H1 (cell line): Measurements from ENCODE around the gene FITM1. TPM values are rescaled to one million over a fixed set of nuclear protein-coding genes. Genes with fewer than 3 reads are reported as not detected.

Source experiments
- CTCF ChIA-PET: fragments of 300-600 bp; sonication (Branson Sonifier 250); formaldehyde crosslinking; loops from one replicate; lab custom pipeline; 2021; ENCODE audit not compliant: partially characterized antibody; lab: Charles Lee
- POLR2A ChIA-PET: fragments of 300-600 bp; sonication (Branson Sonifier 250); formaldehyde crosslinking; loops from one replicate; lab custom pipeline; 2021; ENCODE audit warnings: inconsistent platforms; ENCODE audit not compliant: partially characterized antibody; lab: Charles Lee
- DNase-seq, 2 experiments: peaks; one replicate each; pipeline versions ENCODE4 v3.0.0 to v3.0.0-alpha.2; 2010 to 2022; ENCODE audit warnings: low spot score in 2 of 2, low read depth in 1 of 2, mixed read lengths in 1 of 2
- FAIRE-seq: peaks from 2 replicates; lab custom pipeline; 2011; peaks lifted over from hg19 to GRCh38; lab: Jason Lieb, UNC
- H2AFZ ChIP-seq: 2 replicates; pipeline ENCODE4 v1.8.1; 2012; ENCODE audit warnings: low read length, inconsistent platforms
- H2AK5ac ChIP-seq: 2 replicates; pipeline ENCODE4 v1.6.1; 2013; ENCODE audit warnings: low read depth, low read length
- H2BK120ac ChIP-seq: replicated peaks from 2 replicates; pipeline ENCODE3; 2013; ENCODE audit warnings: low read depth, low read length, inconsistent platforms
- H2BK12ac ChIP-seq: 2 replicates; pipeline ENCODE4 v1.6.1; 2013; ENCODE audit warnings: low read depth, low read length
- H2BK15ac ChIP-seq: 2 replicates; pipeline ENCODE4 v1.6.1; 2013; ENCODE audit warnings: low read length
- H2BK20ac ChIP-seq: 2 replicates; pipeline ENCODE4 v1.6.1; 2013; ENCODE audit warnings: low read length
- H2BK5ac ChIP-seq: 2 replicates; pipeline ENCODE4 v1.6.1; 2013; ENCODE audit warnings: low read depth, low read length
- H3K14ac ChIP-seq: 2 replicates; pipeline ENCODE4 v1.6.1; 2013; ENCODE audit warnings: inconsistent platforms; ENCODE audit not compliant: insufficient read length
- H3K18ac ChIP-seq: 2 replicates; pipeline ENCODE4 v1.6.1; 2013; ENCODE audit warnings: low read length; ENCODE audit errors: extremely low read depth
- H3K23ac ChIP-seq: 2 replicates; pipeline ENCODE4 v1.6.1; 2013; ENCODE audit warnings: inconsistent platforms; ENCODE audit not compliant: insufficient read length
- H3K23me2 ChIP-seq: 2 replicates; pipeline ENCODE4 v1.6.1; 2013; ENCODE audit warnings: low read depth, low read length
- H3K27ac ChIP-seq: 2 replicates; pipeline ENCODE4 v1.6.1; 2011; ENCODE audit warnings: low read depth, low read length, inconsistent platforms
- H3K27me3 ChIP-seq, 4 experiments: replicated peaks in 1 of 4; 1 replicate in 1 of 4; 2 replicates in 3 of 4; pipeline versions ENCODE4 v1.6.1 to v1.8.1; 2011 to 2013; ENCODE audit warnings: low read length in 3 of 4, mild to moderate bottlenecking in 3 of 4, inconsistent platforms in 2 of 4, mixed read lengths in 2 of 4, moderate library complexity in 1 of 4; ENCODE audit not compliant: control insufficient read depth in 3 of 4, insufficient read depth in 3 of 4; ENCODE audit errors: extremely low read depth in 1 of 4
- H3K36me3 ChIP-seq, 4 experiments: 2 replicates each; pipeline versions ENCODE4 v1.6.1 to v1.8.1; 2011 to 2013; ENCODE audit warnings: mild to moderate bottlenecking in 4 of 4, low read length in 3 of 4, moderate library complexity in 2 of 4, control low read depth in 1 of 4, inconsistent platforms in 1 of 4; ENCODE audit not compliant: insufficient read depth in 4 of 4, control insufficient read depth in 2 of 4
- H3K4ac ChIP-seq: replicated peaks from 2 replicates; pipeline ENCODE3; 2013; ENCODE audit warnings: low read length, low read depth, mixed read lengths, inconsistent platforms; ENCODE audit not compliant: insufficient read length
- H3K4me1 ChIP-seq, 4 experiments: replicated peaks in 1 of 4; 1 replicate in 1 of 4; 2 replicates in 3 of 4; pipeline versions ENCODE4 v1.6.1 to v1.8.1; 2011 to 2013; ENCODE audit warnings: low read length in 3 of 4, inconsistent platforms in 2 of 4, mixed read lengths in 1 of 4; ENCODE audit not compliant: insufficient read depth in 4 of 4, control insufficient read depth in 3 of 4
- H3K4me2 ChIP-seq, 2 experiments: 2 replicates each; pipeline versions ENCODE4 v1.6.1 to v1.8.1; 2011 to 2013; ENCODE audit warnings: low read depth in 2 of 2, low read length in 2 of 2, control low read depth in 1 of 2, inconsistent platforms in 1 of 2, mild to moderate bottlenecking in 1 of 2; ENCODE audit not compliant: insufficient read depth in 1 of 2
- H3K4me3 ChIP-seq, 4 experiments: fragments of 200-600, 300-600 bp in 1 of 4; sonication (generic), shearing (Covaris generic), sonication (Bioruptor Twin) in 1 of 4; 2 replicates each; pipeline versions ENCODE4 v1.5.1 to v1.8.1; 2011 to 2016; ENCODE audit warnings: low read length in 4 of 4, low read depth in 3 of 4, control low read depth in 2 of 4, inconsistent platforms in 2 of 4, mild to moderate bottlenecking in 2 of 4, mixed read lengths in 1 of 4, moderate library complexity in 1 of 4; ENCODE audit not compliant: insufficient read depth in 2 of 4; ENCODE audit errors: extremely low read depth in 1 of 4
- H3K56ac ChIP-seq: replicated peaks from 2 replicates; pipeline ENCODE3; 2013; ENCODE audit warnings: low read depth, mild to moderate bottlenecking, mixed read lengths, low read length, inconsistent platforms; ENCODE audit not compliant: insufficient read length
- H3K79me1 ChIP-seq: 2 replicates; pipeline ENCODE4 v1.6.1; 2013; ENCODE audit warnings: low read depth, low read length, control low read depth
- H3K79me2 ChIP-seq, 2 experiments: 2 replicates each; pipeline versions ENCODE4 v1.6.1 to v1.8.1; 2012 to 2013; ENCODE audit warnings: low read length in 2 of 2, mild to moderate bottlenecking in 2 of 2, inconsistent platforms in 1 of 2; ENCODE audit not compliant: insufficient read depth in 2 of 2, control insufficient read depth in 1 of 2
- H3K9ac ChIP-seq, 4 experiments: replicated peaks in 1 of 4; 1 replicate in 1 of 4; 2 replicates in 3 of 4; pipeline versions ENCODE4 v1.6.1 to v1.8.1; 2011 to 2013; ENCODE audit warnings: low read depth in 3 of 4, low read length in 3 of 4, control low read depth in 2 of 4, mild to moderate bottlenecking in 2 of 4, moderate library complexity in 2 of 4, inconsistent platforms in 1 of 4; ENCODE audit errors: extremely low read depth in 1 of 4
- H3K9me3 ChIP-seq, 2 experiments: 2 replicates each; pipeline versions ENCODE4 v1.6.1 to v1.8.1; 2012 to 2013; ENCODE audit warnings: mild to moderate bottlenecking in 2 of 2, moderate library complexity in 2 of 2, control low read depth in 1 of 2, inconsistent platforms in 1 of 2, low read depth in 1 of 2, low read length in 1 of 2, mixed read lengths in 1 of 2; ENCODE audit not compliant: insufficient read depth in 2 of 2
- H4K20me1 ChIP-seq, 2 experiments: replicated peaks in 1 of 2; 2 replicates each; pipeline versions ENCODE3 to v1.8.1; 2011 to 2013; ENCODE audit warnings: inconsistent platforms in 2 of 2, low read length in 2 of 2, mild to moderate bottlenecking in 1 of 2; ENCODE audit not compliant: insufficient read depth in 2 of 2, control insufficient read depth in 1 of 2
- H4K5ac ChIP-seq: 2 replicates; pipeline ENCODE4 v1.6.1; 2013; ENCODE audit warnings: low read length, low read depth, mixed read lengths, inconsistent platforms; ENCODE audit not compliant: insufficient read length
- H4K8ac ChIP-seq: 2 replicates; pipeline ENCODE4 v1.8.0; 2013; ENCODE audit warnings: mild to moderate bottlenecking, moderate library complexity, low read length, inconsistent platforms; ENCODE audit not compliant: insufficient read depth; ENCODE audit errors: extremely low read depth
- H4K91ac ChIP-seq: replicated peaks from 2 replicates; pipeline ENCODE3; 2013; ENCODE audit warnings: low read length, mixed read lengths, inconsistent platforms; ENCODE audit not compliant: insufficient read length
- FOSL1 ChIP-seq: IDR thresholded peaks from 2 replicates; pipeline ENCODE4 v1.6.1; 2011; ENCODE audit warnings: mild to moderate bottlenecking, low read depth, low read length, moderate library complexity; ENCODE audit not compliant: insufficient read depth
- GTF2F1 ChIP-seq: IDR thresholded peaks from 2 replicates; pipeline ENCODE4 v1.6.1; 2012; ENCODE audit warnings: low read depth, low read length, improper control_type of control experiment, borderline replicate concordance
- MAFK ChIP-seq: IDR thresholded peaks from 2 replicates; pipeline ENCODE4 v1.6.1; 2012; ENCODE audit warnings: low read depth, mild to moderate bottlenecking, improper control_type of control experiment, low read length
- RBBP5 ChIP-seq: IDR thresholded peaks from 2 replicates; pipeline ENCODE4 v1.7.1; 2012; ENCODE audit warnings: low read depth, mild to moderate bottlenecking, inconsistent platforms, low read length, moderate library complexity, borderline replicate concordance
- WGBS, 2 experiments: shearing (Covaris generic) in 1 of 2; methylation state at CpG; one replicate each; pipeline versions ENCODE4 v1.1.6 to v1.1.7; 2013 to 2015; ENCODE audit warnings: low lambda C conversion rate in 2 of 2, mixed read lengths in 2 of 2, inconsistent platforms in 1 of 2, low coverage in 1 of 2, missing lambda C conversion rate in 1 of 2; ENCODE audit not compliant: insufficient replicate concordance in 2 of 2, insufficient coverage in 1 of 2, insufficient read length in 1 of 2; ENCODE audit errors: extremely low coverage in 1 of 2, missing lambda C conversion rate in 1 of 2; 5-methylcytosine and 5-hydroxymethylcytosine counted together
- polyA plus RNA-seq, 7 experiments: library from polyadenylated mRNA; depleted of rRNA in 3 of 7; stranded (reverse) in 5 of 7; unstranded in 2 of 7; fragments of >200 nt in 5 of 7; fragments of 200-250 nt in 2 of 7; gene quantifications; 1 replicate in 5 of 7; 2 replicates in 1 of 7; 4 replicates in 1 of 7; pipeline versions ENCODE4 v1.2.1 to v1.2.3, GENCODE V29; 2011 to 2013; ENCODE audit warnings: missing spikeins in 2 of 7, mixed read lengths in 2 of 7
- total RNA-seq: library from RNA; stranded (reverse); fragmentation: NEBNext Ultra II Directional; extraction: Animal tissue kit (Norgen Biotek cat#: 25700); gene quantifications from 2 replicates; pipeline ENCODE4 v1.2.1, GENCODE V29; 2021
- TF ChIP-seq, protein P1 (sequence below): IDR thresholded peaks from 2 replicates; pipeline ENCODE4 v1.6.1; 2012; ENCODE audit warnings: low read length, inconsistent platforms

Gene FITM1
- total and polyA plus RNA-seq, 2 of the 8 experiments (the other 6 are each of a cell fraction or from before 2014, with no cell fraction given): 0.53 to 0.76 TPM

DNA sequence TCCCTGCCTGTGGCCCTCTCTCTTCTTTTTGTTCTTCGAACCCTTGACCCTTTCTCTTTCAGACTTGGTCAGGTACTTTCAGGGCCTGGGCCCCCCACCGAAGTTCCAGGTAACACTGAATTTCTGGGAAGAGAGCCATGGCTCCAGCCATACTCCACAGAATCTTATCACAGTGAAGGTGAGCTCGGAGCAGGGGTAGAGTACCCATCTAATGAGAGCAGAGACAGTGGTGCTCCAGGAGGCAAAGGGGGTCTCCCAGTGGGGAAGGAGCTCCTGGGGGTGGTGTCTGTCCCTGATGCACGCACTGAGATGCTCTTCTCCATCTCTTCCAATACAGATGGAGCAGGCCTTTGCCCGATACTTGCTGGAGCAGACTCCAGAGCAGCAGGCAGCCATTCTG, 35.3 kb downstream of the FITM1 start:
- TF ChIP-seq, protein P1, sequence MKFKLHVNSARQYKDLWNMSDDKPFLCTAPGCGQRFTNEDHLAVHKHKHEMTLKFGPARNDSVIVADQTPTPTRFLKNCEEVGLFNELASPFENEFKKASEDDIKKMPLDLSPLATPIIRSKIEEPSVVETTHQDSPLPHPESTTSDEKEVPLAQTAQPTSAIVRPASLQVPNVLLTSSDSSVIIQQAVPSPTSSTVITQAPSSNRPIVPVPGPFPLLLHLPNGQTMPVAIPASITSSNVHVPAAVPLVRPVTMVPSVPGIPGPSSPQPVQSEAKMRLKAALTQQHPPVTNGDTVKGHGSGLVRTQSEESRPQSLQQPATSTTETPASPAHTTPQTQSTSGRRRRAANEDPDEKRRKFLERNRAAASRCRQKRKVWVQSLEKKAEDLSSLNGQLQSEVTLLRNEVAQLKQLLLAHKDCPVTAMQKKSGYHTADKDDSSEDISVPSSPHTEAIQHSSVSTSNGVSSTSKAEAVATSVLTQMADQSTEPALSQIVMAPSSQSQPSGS: no peak
- no peak for TF ChIP-seq GTF2F1
- TF ChIP-seq FOSL1: no peak
- TF ChIP-seq MAFK: no peak
- no peak for TF ChIP-seq RBBP5
- no peaks in the 10 kb centered on the region for H3K79me1 ChIP-seq
- no peak overlapping the region for H2BK120ac ChIP-seq
- no peak overlapping the region for H3K18ac ChIP-seq
- H3K79me2 ChIP-seq: no peaks in the 10 kb centered on the region
- H3K14ac ChIP-seq: no peak overlapping the region
- H3K4me3 ChIP-seq: no peak overlapping the region
- no peak overlapping the region for H2AFZ ChIP-seq
- no peak overlapping the region for H3K4me2 ChIP-seq
- H3K23me2 ChIP-seq: 0 out of 2 replicates have a peak, but pooled peaks cover 2% of the 10 kb centered on the region
- no peaks in the 10 kb centered on the region for H3K27me3 ChIP-seq
- FAIRE-seq (no peak), DNase-seq (no peak)
- H4K91ac ChIP-seq: no peak overlapping the region
- H2BK15ac ChIP-seq: no peak overlapping the region
- H2BK12ac ChIP-seq: no peak overlapping the region
- no peak overlapping the region for H2AK5ac ChIP-seq
- H3K9me3 ChIP-seq: no peaks in the 10 kb centered on the region
- peaks cover 0 to 18% (median 5%) of the 10 kb centered on the region in 4 experiments; a peak in 6 of 8 replicates for H3K36me3 ChIP-seq
- H3K27ac ChIP-seq: no peak overlapping the region
- WGBS, 2 experiments: 96% methylated on average over 4 of the region's 5 CpGs; no CpG with 5 or more reads in 1 of the 2 experiments
- H2BK5ac ChIP-seq: no peak overlapping the region
- H4K5ac ChIP-seq: no peak overlapping the region
- no peak overlapping the region for H4K8ac ChIP-seq
- H3K4me1 ChIP-seq: peaks cover 0 to 8% (median 2%) of the 10 kb centered on the region in 4 experiments; a peak in 3 of 7 replicates
- H2BK20ac ChIP-seq: no peak overlapping the region
- ChIA-PET POLR2A (interaction anchor here (0.7 to 7.6 kb wide), 5 partner anchors 15 to 23 kb away, joined by 3 to 93 read pairs (median 5); partner anchors contain the start of genes PSME2 and RNF31), CTCF (interaction anchor here (0.7 to 1.2 kb wide), 2 partner anchors 57 to 132 kb away, joined by 3 read pairs; no protein-coding TSS in a partner anchor)
- H3K23ac ChIP-seq: no peak overlapping the region
- no peak overlapping the region for H3K9ac ChIP-seq
- H3K56ac ChIP-seq: no peak overlapping the region
- peaks cover 0 to 9% of the 10 kb centered on the region in 2 experiments for H4K20me1 ChIP-seq
- H3K4ac ChIP-seq: no peak overlapping the region
